Central memory CD8-positive, alpha-beta T cell (primary cell): ENCODE results near the gene DENND4A.
"Not testable (repeated sequence)": the region's sequence is repeated elsewhere in the genome, so short reads cannot be mapped to it uniquely, and the experiment has no call there.

Experiments used
- ATAC-seq: fragments of 150-1000 bp; cut with Tn5 transposase; replicated peaks from 2 replicates; pipeline ENCODE4 v1.10.0; 2022; ENCODE audit warnings: mild to moderate bottlenecking, moderate FRiP score, moderate number of reproducible peaks; ENCODE audit not compliant: poor library complexity, severe bottlenecking; ENCODE audit errors: extremely low read depth
- DNase-seq, 2 donors: peaks; one replicate each; pipeline ENCODE4 v3.0.0; 2021; ENCODE audit warnings: low spot score in 2 of 2
- H3K27ac Mint-ChIP-seq: one replicate; pipeline ENCODE4 v1.8.0; 2022; ENCODE audit warnings: low read depth, mild to moderate bottlenecking, moderate library complexity, mixed read lengths
- H3K27me3 Mint-ChIP-seq: one replicate; pipeline ENCODE4 v1.8.0; 2022; ENCODE audit warnings: mixed read lengths
- H3K36me3 Mint-ChIP-seq: one replicate; pipeline ENCODE4 v1.8.0; 2022; ENCODE audit warnings: mild to moderate bottlenecking, moderate library complexity, mixed read lengths; ENCODE audit not compliant: insufficient read depth
- H3K4me1 Mint-ChIP-seq: one replicate; pipeline ENCODE4 v1.8.0; 2022; ENCODE audit warnings: mixed read lengths
- H3K4me3 Mint-ChIP-seq: one replicate; pipeline ENCODE4 v1.8.0; 2022; ENCODE audit warnings: mild to moderate bottlenecking, moderate library complexity, mixed read lengths
- H3K9me3 Mint-ChIP-seq: one replicate; pipeline ENCODE4 v1.8.0; 2022; ENCODE audit warnings: mixed read lengths

DENND4A gene

GRCh38 chr15:65812916-65813315, 20.8 kb upstream of the DENND4A start:
- H3K4me1 Mint-ChIP-seq = peaks cover 20% of the 10 kb centered on the region
- H3K4me3 Mint-ChIP-seq = no peak overlapping the region
- peaks cover 4% of the 10 kb centered on the region for H3K36me3 Mint-ChIP-seq
- H3K9me3 Mint-ChIP-seq = peaks cover 6% of the 10 kb centered on the region
- H3K27me3 Mint-ChIP-seq = no peaks in the 10 kb centered on the region
- DNase-seq (no peak), ATAC-seq (no peak)
- peak overlapping the region; percentile 86 for H3K27ac Mint-ChIP-seq

GRCh38 chr15:65812467-65812866, 20.4 kb upstream of the DENND4A start:
- no peak for ATAC-seq
- Mint-ChIP-seq H3K4me1 (peaks cover 19% of the 10 kb centered on the region), H3K27me3 (no peaks in the 10 kb centered on the region), H3K27ac (peak overlapping the region; percentile 86), H3K4me3 (peak overlapping the region; percentile 44), H3K9me3 (peaks cover 6% of the 10 kb centered on the region), H3K36me3 (peaks cover 6% of the 10 kb centered on the region)
- DNase-seq = no peak

- Mint-ChIP-seq H3K9me3 (peaks cover 6% of the 10 kb centered on the region), H3K27me3 (no peaks in the 10 kb centered on the region), H3K4me3 (peak overlapping the region; percentile 44), H3K27ac (peak overlapping the region; percentile 86), H3K4me1 (peaks cover 19% of the 10 kb centered on the region), H3K36me3 (peaks cover 6% of the 10 kb centered on the region)
- DNase-seq (no peak), ATAC-seq (no peak)
Observed at GRCh38 chr15:65811835-65812234, 19.7 kb upstream of the DENND4A start.

GRCh38 chr15:65811011-65811733, 19.1 kb upstream of the DENND4A start:
- not testable (repeated sequence) for H3K4me3 Mint-ChIP-seq, ATAC-seq, DNase-seq, H3K27ac Mint-ChIP-seq, H3K36me3 Mint-ChIP-seq, H3K9me3 Mint-ChIP-seq, H3K27me3 Mint-ChIP-seq
- H3K4me1 Mint-ChIP-seq = peaks cover 19% of the 10 kb centered on the region

- no peaks in the 10 kb centered on the region for H3K27me3 Mint-ChIP-seq
- no peaks in the 10 kb centered on the region for H3K9me3 Mint-ChIP-seq
- H3K4me3 Mint-ChIP-seq = peak overlapping the region; percentile 87
- peaks cover 25% of the 10 kb centered on the region for H3K4me1 Mint-ChIP-seq
- ATAC-seq (peak; percentile 13), DNase-seq (no peak)
- H3K27ac Mint-ChIP-seq = peak overlapping the region; percentile 91
- peaks cover 5% of the 10 kb centered on the region for H3K36me3 Mint-ChIP-seq
Observed at GRCh38 chr15:65806397-65806796, 14.3 kb upstream of the DENND4A start.

- peaks cover 5% of the 10 kb centered on the region for H3K36me3 Mint-ChIP-seq
- peaks cover 25% of the 10 kb centered on the region for H3K4me1 Mint-ChIP-seq
- ATAC-seq = no peak
- peak overlapping the region; percentile 91 for H3K27ac Mint-ChIP-seq
- H3K9me3 Mint-ChIP-seq = no peaks in the 10 kb centered on the region
- peak overlapping the region; percentile 87 for H3K4me3 Mint-ChIP-seq
- no peaks in the 10 kb centered on the region for H3K27me3 Mint-ChIP-seq
- DNase-seq = no peak
Observed at GRCh38 chr15:65805019-65805745, 13.1 kb upstream of the DENND4A start.

- Mint-ChIP-seq H3K36me3 (peaks cover 5% of the 10 kb centered on the region), H3K9me3 (no peaks in the 10 kb centered on the region), H3K4me3 (no peak overlapping the region), H3K4me1 (peaks cover 25% of the 10 kb centered on the region), H3K27me3 (no peaks in the 10 kb centered on the region), H3K27ac (peak overlapping the region; percentile 91)
- ATAC-seq (no peak), DNase-seq (no peak)
Observed at GRCh38 chr15:65804252-65804931, 12.3 kb upstream of the DENND4A start.

GRCh38 chr15:65801229-65801805, 9.2 kb upstream of the DENND4A start:
- no peak for ATAC-seq
- Mint-ChIP-seq H3K4me1 (peaks cover 31% of the 10 kb centered on the region), H3K9me3 (no peaks in the 10 kb centered on the region), H3K27ac (no peak overlapping the region), H3K36me3 (peaks cover 3% of the 10 kb centered on the region), H3K27me3 (no peaks in the 10 kb centered on the region), H3K4me3 (no peak overlapping the region)
- no peak for DNase-seq

- no peaks in the 10 kb centered on the region for H3K27me3 Mint-ChIP-seq
- no peak overlapping the region for H3K4me3 Mint-ChIP-seq
- ATAC-seq (no peak), DNase-seq (no peak)
- peaks cover 10% of the 10 kb centered on the region for H3K36me3 Mint-ChIP-seq
- peaks cover 24% of the 10 kb centered on the region for H3K4me1 Mint-ChIP-seq
- H3K27ac Mint-ChIP-seq = peak overlapping the region; percentile 54
- no peaks in the 10 kb centered on the region for H3K9me3 Mint-ChIP-seq
Observed at GRCh38 chr15:65796610-65797078, 4.6 kb upstream of the DENND4A start.

- no peaks in the 10 kb centered on the region for H3K27me3 Mint-ChIP-seq
- peaks cover 29% of the 10 kb centered on the region for H3K4me1 Mint-ChIP-seq
- DNase-seq (no peak), ATAC-seq (no peak)
- no peak overlapping the region for H3K4me3 Mint-ChIP-seq
- H3K9me3 Mint-ChIP-seq = no peaks in the 10 kb centered on the region
- H3K27ac Mint-ChIP-seq = peak overlapping the region; percentile 54
- H3K36me3 Mint-ChIP-seq = peaks cover 18% of the 10 kb centered on the region
Observed at GRCh38 chr15:65795663-65796216, 3.6 kb upstream of the DENND4A start.

- Mint-ChIP-seq H3K27me3 (no peaks in the 10 kb centered on the region), H3K9me3 (no peaks in the 10 kb centered on the region), H3K27ac (peak overlapping the region; percentile 99), H3K4me1 (peaks cover 45% of the 10 kb centered on the region), H3K36me3 (peaks cover 18% of the 10 kb centered on the region), H3K4me3 (peak overlapping the region; percentile 66)
- DNase-seq (no peak), ATAC-seq (no peak)
Observed at GRCh38 chr15:65793818-65794104, 1.7 kb upstream of the DENND4A start.
